ENCODE results near the gene PNCK.

PNCK gene

DNA sequence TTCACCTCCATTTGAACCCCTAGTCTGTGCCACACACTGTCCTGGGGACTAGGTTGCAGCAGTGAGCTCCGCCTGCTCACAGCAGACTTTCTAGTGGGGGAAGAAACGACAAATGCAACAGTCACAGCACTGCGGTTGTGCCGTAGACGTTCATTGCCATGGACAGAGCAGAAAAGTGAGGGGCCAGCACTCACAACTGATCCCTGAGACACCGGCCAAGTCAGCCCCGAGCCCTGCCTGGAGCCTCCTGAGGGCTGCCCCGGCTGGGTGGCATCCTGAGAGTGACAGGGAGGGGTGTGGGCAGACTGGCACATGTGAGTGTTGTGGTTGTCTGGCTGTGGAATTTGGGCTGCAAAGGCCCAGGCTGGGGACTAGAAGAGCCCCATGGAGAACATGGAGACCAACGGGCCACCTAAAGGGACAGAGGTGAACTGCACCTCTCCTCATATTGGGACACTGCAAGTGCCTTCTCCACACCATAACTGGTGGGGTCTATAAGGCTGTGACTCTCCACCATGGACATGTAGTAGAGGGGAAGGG lies 22.0 kb downstream of the PNCK start:
- no peak for DNase-seq

DNA sequence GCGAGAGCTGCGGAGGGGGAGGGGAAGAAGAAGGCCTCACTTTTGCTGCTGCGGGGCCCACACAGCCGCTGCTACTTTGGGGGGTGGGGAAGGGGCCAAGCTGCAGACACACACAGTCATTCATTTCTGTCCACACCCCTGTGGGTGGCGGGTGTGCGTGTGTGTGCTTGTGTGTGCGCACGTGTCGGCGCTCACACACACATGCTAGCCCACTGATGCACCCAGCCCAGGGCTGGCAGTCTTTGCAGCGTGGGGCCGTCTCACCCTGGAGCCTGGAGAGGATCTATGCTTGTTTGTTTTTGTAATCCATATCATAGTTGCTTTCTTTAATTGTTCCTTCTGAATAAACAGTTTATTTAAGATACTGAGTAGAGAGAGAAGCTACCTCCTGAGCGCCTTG lies 22.7 kb downstream of the PNCK start:
- DNase-seq, result no peak

DNA sequence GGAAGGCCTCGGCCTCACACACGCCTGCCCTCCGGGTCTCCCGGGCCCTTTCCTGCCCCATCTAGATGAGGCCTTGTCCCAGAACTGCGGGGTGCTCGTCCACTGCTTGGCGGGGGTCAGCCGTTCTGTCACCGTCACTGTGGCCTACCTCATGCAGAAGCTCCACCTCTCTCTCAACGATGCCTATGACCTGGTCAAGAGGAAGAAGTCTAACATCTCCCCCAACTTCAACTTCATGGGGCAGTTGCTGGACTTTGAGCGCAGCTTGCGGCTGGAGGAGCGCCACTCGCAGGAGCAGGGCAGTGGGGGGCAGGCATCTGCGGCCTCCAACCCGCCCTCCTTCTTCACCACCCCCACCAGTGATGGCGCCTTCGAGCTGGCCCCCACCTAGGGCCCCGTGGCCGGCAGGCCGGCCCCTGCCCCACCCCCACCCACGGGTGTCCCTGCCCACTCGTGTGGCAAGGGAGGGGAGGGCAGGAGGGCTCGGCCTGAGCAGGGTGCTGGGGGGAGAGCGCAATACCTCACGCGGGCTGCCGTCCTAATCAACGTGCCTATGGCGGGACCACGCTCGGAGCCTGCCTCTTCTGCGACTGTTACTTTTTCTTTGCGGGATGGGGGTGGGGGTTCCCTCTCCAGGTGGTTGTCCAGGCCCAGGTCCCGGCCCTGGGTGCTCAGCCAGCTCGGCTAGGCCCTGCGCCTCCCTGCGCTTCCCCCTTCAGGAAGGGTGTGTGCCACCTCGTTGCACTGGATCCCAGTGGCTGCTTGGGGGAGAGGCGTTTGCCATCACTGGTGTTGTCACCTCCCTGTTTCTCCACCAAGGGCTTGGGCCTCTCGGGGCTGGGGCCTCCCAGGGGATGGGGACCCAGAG lies 23.5 kb downstream of the PNCK start:
- DNase-seq, result no peak

DNA sequence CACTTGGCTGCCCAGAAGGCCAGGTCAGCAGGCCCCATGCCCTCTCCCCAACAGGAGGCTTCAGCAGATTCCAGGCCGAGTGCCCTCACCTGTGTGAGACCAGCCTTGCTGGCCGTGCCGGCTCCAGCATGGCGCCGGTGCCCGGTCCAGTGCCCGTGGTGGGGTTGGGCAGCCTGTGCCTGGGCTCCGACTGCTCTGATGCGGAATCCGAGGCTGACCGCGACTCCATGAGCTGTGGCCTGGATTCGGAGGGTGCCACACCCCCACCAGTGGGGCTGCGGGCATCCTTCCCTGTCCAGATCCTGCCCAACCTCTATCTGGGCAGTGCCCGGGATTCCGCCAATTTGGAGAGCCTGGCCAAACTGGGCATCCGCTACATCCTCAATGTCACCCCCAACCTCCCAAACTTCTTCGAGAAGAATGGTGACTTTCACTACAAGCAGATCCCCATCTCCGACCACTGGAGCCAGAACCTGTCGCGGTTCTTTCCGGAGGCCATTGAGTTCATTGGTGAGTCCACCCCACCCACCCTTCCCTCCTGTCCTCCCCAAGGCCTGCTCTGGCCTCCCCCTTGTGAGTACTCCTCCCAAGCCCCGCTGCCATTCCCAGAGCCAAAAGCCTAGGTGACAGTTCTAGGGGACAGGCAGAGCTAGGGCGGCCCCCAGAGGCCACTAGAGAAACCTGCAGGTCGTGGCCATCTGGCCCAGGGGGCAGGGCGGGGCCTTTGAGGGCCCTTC lies 24.3 kb downstream of the PNCK start:
- DNase-seq, result no peak

DNA sequence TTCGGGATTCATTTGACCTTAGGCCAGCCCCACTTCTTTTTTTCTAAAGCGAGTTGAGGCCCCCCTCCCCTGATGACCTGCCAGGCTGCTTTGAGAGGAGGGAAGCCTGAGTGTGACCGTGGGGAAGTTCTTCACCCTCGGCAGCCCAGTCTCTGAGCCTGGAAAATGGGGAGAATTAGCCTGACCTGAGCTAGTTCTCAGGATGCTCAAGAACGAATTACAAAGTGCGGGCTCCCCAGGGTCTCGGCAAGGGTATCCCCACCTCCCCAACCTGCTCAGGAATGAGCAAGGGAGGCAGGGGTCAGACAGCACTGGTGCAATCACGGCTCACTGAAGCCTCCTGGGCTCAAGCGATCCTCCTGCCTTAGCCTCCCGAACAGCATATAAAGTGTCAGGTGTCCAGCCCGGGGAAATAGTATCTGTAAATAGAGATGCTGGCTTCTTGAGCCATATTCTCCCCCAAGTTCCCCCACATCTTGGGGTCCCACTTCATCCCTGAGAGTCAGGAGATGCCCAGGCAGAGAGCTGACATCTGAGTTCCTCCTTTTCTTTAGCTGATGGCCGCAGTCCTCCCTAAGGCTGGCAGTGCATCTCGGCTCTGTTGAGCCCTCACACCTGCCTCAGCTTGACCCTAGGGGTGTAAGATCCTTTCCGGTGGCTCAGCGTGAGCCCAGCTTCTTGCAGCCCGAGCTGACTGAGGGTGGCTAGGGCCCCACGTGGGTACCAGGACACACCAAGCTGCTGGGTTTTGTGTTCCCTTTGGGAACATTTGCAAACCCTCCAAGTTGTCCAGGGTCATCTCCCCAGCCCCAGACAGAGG lies 25.0 kb downstream of the PNCK start:
- DNase-seq, result no peak

DNA sequence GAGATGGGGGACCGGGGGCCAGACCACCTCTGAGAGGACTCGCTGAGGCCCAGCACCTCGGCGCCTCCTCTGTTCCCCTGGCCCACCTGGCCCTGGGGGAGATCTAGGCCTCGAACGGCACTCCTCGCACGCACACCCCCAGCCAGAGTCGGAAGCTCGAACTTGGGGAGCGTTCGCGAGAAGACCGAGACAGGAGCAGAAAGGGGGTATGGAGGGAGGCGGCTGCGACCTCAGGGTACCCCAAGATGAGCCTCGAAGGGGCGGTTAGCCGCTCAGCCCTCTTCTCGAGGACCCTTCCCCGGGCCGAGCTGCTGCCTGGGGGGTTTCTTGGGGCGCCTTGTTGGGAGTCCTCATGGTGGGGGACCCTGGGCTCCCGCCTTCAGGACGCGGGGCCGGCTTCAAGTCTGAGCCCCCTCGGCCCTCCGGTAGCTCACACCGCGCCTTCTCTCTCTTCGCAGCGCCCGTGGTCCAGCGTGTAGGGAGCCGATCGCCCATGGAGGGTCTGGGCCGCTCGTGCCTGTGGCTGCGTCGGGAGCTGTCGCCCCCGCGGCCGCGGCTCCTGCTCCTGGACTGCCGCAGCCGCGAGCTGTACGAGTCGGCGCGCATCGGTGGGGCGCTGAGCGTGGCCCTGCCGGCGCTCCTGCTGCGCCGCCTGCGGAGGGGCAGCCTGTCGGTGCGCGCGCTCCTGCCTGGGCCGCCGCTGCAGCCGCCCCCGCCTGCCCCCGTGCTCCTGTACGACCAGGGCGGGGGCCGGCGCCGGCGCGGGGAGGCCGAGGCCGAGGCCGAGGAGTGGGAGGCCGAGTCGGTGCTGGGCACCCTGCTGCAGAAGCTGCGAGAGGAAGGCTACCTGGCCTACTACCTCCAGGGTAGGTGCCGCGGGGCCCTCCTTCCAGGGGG lies 25.9 kb downstream of the PNCK start:
- DNase-seq, result no peak

DNA sequence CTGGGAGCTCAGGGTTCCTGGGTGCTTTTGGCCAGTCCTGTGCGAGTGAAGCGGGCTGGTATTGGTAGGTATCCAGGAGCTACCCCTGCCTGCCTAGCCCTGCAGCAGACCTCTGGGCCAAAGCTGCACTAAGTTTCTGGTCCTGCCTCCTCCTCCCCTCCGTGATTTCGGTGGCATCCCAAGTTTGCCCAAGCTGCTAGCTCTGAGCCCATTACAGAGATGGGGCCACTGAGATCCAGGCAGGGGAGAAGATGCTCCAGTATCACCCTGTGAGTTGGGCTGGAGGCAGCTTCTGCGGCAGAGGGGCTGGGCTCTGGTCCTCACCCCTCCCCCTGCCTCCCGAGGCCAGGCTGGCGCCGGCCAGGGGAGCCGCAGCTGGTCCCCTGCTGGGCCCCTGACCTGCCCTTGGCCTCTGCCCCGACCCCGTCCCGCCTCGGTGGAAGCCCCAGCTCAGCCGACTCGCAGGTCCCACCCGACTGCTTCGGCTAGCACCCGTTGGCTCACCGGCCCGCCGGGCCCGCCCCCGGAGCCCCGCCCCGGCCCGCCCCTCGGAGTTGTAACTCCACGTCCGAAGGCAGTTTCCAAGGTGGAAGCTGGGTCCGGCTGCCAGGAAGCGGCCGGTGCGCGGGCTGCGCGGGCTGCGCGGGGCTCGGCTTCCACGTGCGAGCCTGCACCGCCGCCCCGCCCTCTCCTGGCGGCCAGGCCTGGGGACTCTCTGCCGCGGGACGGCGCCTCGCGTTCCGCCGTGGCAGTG lies 26.8 kb downstream of the PNCK start, which contains the start of gene DUSP9:
TSS of gene DUSP9 (plus strand) at position 584 of the 754 bp plus-strand sequence. CDS start 751 bp downstream, outside the sequence.
- no peak for DNase-seq

DNA sequence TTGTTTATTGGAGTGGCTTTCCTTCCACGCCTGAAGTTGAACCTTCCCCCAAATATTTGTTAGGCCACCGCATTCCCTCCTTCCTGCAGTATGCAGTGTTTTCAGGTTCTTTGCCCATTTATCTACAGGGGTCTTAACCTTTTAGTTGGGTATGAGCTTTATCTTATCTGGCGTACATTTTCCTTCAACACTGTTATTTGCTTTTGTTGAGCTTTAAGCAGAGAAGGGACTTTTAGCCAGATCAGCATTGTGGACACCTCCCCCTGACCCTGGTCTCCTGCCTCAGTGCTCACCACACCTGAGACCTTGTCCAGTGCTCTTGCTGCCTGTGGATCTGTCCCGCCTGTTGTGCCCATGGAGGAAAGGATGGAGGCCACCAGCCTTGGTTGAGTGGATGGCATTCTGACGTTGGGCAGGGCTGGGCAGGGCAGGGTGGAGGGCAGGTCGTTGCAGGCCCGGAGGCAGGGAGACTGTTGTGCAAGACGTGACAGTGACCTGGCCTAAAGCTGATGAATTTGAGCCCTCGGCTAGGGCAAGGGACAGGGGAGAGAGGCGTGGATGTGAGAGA lies 27.6 kb downstream of the PNCK start:
- DNase-seq, result no peak

DNA sequence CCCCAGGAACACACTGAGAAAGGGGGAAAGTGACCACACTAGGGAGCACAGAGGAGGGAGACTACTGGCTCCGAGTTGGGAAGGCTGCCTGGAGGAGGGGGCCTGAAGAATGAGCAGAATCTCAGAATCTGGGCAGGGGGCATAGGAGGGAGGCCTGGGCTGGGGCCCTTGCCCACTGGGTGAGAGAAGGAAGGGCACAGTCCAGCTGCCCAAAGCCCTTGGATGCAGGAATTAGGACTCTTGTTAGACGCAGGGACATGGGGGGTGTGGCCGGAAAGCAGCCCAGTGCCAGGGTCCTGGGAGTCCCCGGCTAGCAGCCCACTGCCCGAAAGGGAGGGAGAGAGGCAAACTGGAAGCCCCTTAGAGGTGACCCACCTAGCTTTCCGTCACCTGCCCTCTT lies 28.5 kb downstream of the PNCK start:
- no peak for DNase-seq

DNA sequence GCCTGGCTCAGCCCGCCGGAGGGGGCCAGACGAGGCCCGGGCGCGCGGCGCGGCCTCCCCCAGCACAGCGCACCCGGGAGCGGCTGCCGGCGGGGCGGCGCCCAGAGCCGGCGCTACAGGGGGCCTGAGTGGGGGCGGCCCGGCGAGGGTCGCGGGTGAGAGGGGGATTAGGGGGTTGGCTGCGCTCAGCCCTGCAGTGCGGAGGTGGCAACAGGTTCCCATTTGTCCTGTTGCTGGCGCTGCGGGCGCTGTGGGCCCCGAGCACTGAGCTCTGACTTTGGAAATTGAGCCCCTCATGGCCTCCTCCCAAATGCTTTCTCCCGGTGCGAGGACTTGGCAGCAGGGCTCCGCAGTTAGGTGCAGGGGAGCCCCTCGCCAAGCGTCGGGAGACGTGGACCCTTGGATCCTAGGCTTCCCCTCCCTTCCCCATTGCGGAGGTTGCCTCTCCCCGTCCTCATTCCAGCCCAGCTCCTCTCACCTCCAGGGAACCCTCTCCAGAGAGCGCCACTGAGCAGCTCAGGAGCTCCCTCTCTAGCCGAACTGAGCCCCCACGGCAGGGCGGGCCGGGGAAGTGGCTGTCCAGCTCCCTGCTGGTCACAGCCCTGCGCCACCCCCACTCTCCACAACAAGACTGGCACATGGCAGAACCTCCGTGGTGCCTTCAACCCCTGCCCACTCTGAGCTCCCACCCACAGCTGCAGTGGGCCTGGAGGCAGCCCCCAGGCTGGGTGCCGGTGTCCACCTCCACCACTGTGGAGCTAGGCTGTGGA lies 29.1 kb downstream of the PNCK start:
- DNase-seq, result no peak

DNA sequence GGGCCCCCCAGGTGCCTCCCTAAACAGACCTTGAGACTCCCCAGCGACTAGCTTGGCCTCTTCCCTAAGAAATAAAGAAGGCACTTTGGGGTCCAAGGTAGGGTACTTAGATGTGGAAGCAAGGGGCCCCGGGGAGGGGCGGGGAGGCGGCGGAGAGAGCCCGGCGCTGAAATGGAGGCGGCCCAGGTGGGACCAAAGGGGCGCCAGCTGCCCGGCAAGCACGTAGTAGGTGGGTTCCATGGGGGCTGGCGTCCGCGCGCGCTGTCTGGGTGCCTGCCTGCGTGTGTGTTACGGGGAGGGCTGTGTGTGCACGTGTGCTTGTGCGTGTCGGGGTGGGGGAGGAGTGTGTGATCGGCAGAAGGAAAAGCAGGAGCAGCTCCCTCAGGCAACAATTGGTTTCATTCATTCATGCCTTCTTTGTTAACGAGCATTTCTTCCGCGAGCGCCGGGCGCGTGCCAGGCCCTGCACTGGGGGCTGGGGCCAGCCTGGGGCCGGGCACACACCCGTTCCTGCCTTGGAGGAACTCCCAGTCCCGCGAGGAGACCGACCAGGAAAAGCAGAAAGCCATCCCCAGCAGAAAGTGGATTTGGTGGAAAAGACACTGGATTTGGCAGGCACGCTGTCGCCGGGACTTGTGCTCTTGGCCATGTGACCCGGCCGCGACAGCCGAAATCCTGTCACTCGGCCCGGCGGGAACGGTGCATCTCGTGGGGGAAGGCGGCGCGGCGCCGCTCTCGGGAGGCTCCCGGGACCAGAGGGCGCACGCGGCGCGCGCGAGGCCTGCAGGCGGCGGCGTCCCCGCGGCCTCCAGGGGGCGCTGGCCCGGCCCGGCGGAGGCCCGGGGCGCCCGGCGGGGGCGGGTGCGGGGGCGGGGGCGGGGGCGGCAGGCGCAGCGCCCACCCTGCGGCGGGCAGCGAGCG lies 29.9 kb downstream of the PNCK start:
- DNase-seq, result no peak

DNA sequence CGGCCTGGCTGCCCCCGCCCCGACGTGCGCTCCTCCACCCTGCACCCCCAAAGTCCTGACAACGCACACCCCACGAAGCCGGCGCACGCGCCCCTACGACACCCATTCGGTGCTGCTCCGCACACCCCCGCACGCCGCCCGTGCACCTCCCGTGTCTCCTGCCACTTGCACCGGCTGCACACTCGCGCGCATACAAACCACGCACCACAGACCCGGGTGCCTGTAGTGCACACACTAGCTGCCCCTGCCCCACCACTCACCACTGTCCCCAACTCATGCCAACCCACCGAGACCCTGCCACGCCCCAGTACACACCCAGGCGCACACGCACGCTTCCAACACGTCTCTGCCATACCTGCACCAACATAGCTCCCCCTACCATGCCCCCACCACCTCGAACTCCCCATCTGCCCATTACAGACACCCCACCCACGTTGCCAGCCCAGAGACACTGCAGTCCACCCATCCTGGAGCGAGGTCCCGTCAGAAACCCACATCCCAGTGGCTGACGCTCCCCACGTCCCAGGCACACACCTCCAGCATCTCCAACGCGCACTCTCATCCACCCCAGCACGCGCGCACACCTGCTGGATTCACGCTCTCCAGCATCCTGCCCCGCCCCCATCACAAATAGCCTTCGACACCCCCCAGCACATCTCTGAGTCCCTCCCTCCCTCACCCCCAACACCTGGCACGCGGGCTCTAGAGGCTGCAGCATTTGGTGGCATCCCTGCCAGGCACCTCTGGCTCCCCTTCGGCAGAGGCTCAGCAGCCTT lies 30.8 kb downstream of the PNCK start:
- no peak for DNase-seq

DNA sequence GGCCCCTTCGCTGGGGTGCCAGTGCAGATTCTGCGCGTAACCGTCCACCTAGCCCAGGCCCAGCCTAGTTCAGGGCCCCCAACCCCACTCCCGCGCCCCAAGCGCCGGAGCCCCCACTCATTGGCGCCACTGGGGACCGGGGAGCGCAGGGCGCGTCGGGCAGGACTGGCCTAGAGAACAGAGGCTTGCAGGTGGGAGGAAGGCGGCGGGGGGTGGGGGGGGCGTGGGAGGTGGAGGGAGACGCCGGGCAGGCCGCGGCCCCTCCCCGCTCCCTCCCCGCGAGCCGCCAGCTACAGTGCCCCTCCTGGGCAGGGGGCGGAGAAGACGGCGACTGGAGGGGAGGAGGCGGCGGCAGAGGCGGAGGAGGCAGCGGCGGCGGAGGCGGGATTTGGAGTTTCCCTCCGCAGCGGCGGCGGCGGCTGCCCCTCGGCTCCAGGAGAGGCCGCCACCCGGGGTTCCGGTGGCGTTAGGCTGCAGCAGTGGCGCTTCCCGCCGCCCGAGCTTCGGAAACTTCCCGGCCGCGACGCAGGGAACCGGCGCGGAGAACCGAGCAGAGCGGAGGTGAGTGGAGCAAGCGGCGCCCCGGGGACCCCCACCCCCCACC lies 31.5 kb downstream of the PNCK start:
- DNase-seq, result no peak

DNA sequence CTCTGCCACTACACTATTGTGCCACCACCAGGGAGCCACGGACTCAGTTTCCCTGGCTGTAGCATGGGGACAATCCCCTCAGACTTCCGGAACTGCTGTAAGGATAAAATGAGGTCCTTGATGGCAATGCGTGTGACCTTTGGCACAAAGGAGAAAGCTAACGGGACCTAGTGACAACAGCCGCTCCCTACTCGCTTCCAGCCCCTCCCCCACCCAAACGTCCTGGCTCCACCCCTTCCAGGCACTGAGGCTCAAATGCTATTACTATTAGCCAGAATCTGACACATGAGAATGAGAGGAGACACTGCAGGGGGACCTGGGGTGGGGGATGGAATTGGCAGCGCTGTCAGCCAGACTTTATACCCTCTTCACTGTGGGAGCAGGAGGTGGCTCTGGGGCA lies 32.0 kb downstream of the PNCK start:
- no peak for DNase-seq

DNA sequence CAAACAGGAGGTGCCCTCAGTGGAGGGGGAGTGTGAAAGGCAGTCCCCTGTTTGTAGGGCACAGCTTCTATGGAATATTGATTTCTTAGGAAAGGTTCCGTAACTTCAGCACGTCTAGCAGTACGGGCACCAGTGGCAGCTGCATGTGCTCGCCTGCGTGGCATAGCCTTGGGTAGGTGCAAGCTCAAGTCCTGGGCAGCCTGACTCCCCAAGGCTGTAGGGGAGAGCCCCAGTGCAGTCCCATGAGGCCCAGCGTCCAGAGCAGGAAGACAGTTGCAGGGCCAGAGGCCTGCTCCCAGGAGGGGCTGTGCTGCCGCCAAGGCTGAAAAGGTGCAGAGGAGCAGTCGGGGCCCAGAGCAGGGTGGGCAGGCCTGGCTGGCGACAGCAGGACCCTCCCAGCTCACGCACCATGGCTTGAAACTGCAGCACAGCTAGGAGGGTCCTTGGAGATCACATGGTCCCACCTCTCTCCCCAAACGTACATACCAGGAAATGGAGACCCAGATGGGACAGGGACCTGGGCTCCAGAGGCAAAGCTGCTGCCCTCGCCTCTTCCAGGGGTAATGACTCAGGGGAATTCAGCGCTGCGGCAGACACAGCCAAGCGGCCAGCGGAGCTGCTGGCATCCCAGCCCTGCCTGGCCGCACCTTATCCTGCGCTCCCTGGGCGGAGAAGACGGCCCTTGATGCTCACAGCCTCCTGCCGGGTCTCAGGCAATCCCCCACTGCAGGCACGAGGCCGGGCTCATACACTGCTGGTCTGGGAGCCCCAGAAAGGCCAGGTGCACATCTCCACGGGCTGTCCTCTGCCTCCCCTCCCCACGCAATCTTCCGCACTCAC lies 32.7 kb downstream of the PNCK start:
- no peak for DNase-seq

DNA sequence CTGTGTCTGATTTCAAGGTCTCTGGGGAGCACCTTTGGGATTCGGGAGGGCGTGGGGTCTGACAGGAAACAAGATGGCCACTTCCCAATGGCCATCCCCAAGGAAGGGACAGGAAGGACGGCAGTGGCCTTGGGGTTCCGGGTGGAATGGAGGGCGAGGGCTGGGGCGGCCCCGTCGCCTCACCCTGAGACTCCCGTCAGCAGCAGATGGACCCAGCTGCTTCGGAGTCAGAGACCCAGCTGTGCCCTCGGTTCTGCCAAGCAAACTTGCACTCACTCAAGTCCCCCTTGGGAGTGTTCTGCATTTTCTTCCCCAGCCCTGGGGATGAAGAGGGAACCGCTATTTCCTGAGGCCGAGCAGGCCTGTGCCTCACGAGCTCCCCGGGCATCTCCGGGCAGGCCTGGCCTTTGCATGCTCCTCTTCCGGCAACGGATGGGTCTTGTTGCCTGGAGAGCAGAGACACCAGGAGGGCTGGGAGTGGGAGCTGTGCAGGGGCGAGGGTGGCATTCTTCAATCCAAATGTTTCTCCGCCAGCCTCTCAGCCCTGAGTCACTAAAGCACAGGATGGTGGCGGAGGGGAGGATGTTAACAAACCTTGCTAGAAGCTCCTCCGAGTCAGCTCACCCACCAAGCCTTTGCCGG lies 33.4 kb downstream of the PNCK start:
- DNase-seq, result no peak
